HG03520 (cell line): ENCODE data around the gene NCAPG.

Experiments
- ATAC-seq: cut with Tn5 transposase; IDR thresholded peaks from one replicate; pipeline ENCODE4 v1.9.1; 2021; ENCODE audit warnings: mild to moderate bottlenecking, moderate library complexity; ENCODE audit not compliant: unreplicated experiment

The NCAPG gene

DNA sequence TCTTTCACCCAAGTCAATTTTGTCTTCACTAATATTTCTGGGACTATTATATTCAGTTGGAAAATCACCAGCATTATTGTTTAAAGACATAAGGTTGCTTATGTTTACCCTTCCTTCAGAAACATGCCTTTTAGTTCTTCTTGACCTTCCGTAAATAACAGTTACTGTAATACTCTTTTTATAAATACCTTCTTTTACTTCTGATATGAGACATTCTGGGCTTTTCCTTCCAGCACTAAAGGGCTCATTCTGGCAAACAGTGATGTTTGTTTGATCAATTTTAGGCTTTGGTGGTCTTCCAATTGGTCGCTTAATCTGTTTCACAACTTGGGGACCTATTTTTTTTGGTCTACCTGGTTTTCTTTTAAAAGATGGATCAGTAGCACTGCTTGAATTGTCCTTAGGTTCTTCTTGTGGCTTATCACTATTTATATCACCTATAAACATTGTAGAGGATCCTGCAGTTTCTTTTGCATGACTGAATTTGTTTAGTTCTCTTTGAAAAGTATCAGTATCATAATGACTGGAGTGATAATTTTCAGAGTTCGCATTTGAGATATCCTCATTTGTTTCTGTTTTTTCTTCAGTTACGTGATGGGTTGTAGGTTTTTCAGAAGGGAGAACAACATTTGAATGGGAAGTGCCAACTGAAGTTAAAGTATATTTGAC, 64.8 kb downstream of the NCAPG start:
- peak; percentile 99 for ATAC-seq

DNA sequence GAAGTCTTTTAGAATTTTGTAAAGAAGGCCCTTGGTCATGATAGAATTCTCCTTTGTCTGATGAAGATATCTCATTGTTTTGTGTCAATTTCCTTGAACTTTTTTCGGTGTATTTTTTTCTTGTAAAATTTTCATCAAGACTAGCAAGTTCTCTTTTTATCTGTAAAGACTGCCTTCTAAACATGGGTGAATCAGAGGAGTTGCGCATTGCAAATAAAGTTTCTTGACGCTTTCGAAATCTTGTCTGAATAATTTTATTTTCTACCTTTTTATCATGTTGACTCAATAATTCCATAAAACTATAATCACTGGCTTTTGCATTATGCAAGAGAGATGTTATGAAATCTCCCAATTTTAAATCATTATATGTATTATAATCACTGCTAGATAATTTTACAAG, 66.2 kb downstream of the NCAPG start:
- no peak for ATAC-seq

GRCh38 chr4:17877661-17878060, 66.9 kb downstream of the NCAPG start:
- no peak for ATAC-seq

DNA sequence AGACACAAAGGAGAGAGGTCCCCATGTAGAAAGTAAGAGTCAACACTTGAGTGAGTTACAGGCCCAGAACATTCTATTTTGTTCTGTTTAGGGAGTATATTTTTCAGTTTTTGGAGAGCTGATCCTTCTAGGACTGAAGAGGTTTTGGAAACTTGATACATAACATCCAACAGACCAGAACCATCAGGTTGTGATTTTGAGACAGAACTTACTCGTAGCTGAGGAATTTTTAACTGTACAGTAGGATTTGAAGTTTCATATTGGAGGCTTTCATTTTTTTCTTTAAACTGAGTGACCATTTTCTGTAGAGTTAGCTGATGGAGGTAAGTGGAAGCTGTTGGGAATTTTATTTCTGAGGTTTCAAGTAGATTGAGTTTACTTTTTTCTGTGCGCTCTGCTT, 73.3 kb downstream of the NCAPG start:
- ATAC-seq = no peak

- no peak for ATAC-seq
These were observed 73.7 kb downstream of the NCAPG start for GRCh38 chr4:17884511-17884910.

GRCh38 chr4:17889692-17890091, 78.9 kb downstream of the NCAPG start:
- ATAC-seq = no peak

- ATAC-seq = no peak
These were observed 83.6 kb downstream of the NCAPG start for GRCh38 chr4:17894421-17894820.
